Nephron progenitor cell (in vitro differentiated cells): ENCODE measurements around the gene ZNF784.

ENCODE experiments used
- DNase-seq: peaks from one replicate; pipeline ENCODE4 v3.0.0; 2021
- H3K27ac Mint-ChIP-seq: 2 replicates; pipeline ENCODE4 v1.8.0; 2021; ENCODE audit warnings: mild to moderate bottlenecking, moderate library complexity, mixed read lengths
- H3K27me3 Mint-ChIP-seq: 2 replicates; pipeline ENCODE4 v1.8.0; 2021; ENCODE audit warnings: mild to moderate bottlenecking, low read depth, mixed read lengths; ENCODE audit not compliant: poor library complexity
- H3K36me3 Mint-ChIP-seq: 2 replicates; pipeline ENCODE4 v1.8.0; 2021; ENCODE audit warnings: low read depth, mixed read lengths
- H3K4me1 Mint-ChIP-seq: 2 replicates; pipeline ENCODE4 v1.8.0; 2021; ENCODE audit warnings: mixed read lengths
- H3K4me3 Mint-ChIP-seq: 2 replicates; pipeline ENCODE4 v1.8.0; 2021; ENCODE audit warnings: mild to moderate bottlenecking, moderate library complexity, mixed read lengths
- H3K9me3 Mint-ChIP-seq: 2 replicates; pipeline ENCODE4 v1.8.0; 2021; ENCODE audit warnings: mild to moderate bottlenecking, moderate library complexity, mixed read lengths
- CTCF ChIP-seq: fragments of 200-600 bp; sonication (generic); IDR thresholded peaks from 2 replicates; pipeline ENCODE4 v1.5.0; 2021; ENCODE audit warnings: antibody characterized with exemption

Gene ZNF784

GRCh38 chr19:55613930-55614710 lies 10.2 kb downstream of the ZNF784 start:
- no peak overlapping the region for H3K27ac Mint-ChIP-seq
- H3K9me3 Mint-ChIP-seq: no peaks in the 10 kb centered on the region
- no peaks in the 10 kb centered on the region for H3K27me3 Mint-ChIP-seq
- DNase-seq: no peak
- H3K36me3 Mint-ChIP-seq: peaks cover 45% of the 10 kb centered on the region
- H3K4me1 Mint-ChIP-seq: peaks cover 12% of the 10 kb centered on the region
- no peak for TF ChIP-seq CTCF
- H3K4me3 Mint-ChIP-seq: no peak overlapping the region

- no peak overlapping the region for H3K27ac Mint-ChIP-seq
- peaks cover 52% of the 10 kb centered on the region for H3K36me3 Mint-ChIP-seq
Observed at GRCh38 chr19:55613396-55613795, 11.0 kb downstream of the ZNF784 start.

GRCh38 chr19:55611983-55612645 lies 12.3 kb downstream of the ZNF784 start:
- no peak for TF ChIP-seq CTCF
- no peaks in the 10 kb centered on the region for H3K9me3 Mint-ChIP-seq
- H3K27ac Mint-ChIP-seq: peak overlapping the region; percentile 83
- no peak for DNase-seq
- no peak overlapping the region for H3K4me3 Mint-ChIP-seq
- peaks cover 54% of the 10 kb centered on the region for H3K36me3 Mint-ChIP-seq
- no peaks in the 10 kb centered on the region for H3K27me3 Mint-ChIP-seq
- H3K4me1 Mint-ChIP-seq: peaks cover 21% of the 10 kb centered on the region

More at GRCh38 chr19:55613396-55613795, 11.0 kb downstream of the ZNF784 start:
- DNase-seq: no peak
- Mint-ChIP-seq H3K9me3 (no peaks in the 10 kb centered on the region), H3K27me3 (no peaks in the 10 kb centered on the region), H3K4me1 (peaks cover 16% of the 10 kb centered on the region), H3K4me3 (no peak overlapping the region)
- TF ChIP-seq CTCF: no peak

- no peak for TF ChIP-seq CTCF
- H3K4me1 Mint-ChIP-seq: peaks cover 28% of the 10 kb centered on the region
- no peaks in the 10 kb centered on the region for H3K27me3 Mint-ChIP-seq
- peak overlapping the region; percentile 64 for H3K27ac Mint-ChIP-seq
- no peaks in the 10 kb centered on the region for H3K9me3 Mint-ChIP-seq
- peaks cover 54% of the 10 kb centered on the region for H3K36me3 Mint-ChIP-seq
- DNase-seq: no peak
- no peak overlapping the region for H3K4me3 Mint-ChIP-seq
Observed at GRCh38 chr19:55611300-55611982, 12.9 kb downstream of the ZNF784 start.

- Mint-ChIP-seq H3K27me3 (no peaks in the 10 kb centered on the region), H3K4me3 (no peak overlapping the region), H3K9me3 (no peaks in the 10 kb centered on the region), H3K4me1 (peaks cover 40% of the 10 kb centered on the region), H3K36me3 (peaks cover 54% of the 10 kb centered on the region), H3K27ac (no peak overlapping the region)
- no peak for TF ChIP-seq CTCF
- no peak for DNase-seq
Observed at GRCh38 chr19:55609326-55609725, 15.0 kb downstream of the ZNF784 start.
